Measurements from ENCODE around the gene TMEM47. TPM values are rescaled to one million over a fixed set of nuclear protein-coding genes. Genes with fewer than 3 reads are reported as not detected.

The TMEM47 gene
- total RNA-seq, 3 donors from 2014 or later = 36.8 to 47.9 (median 37.0) TPM

DNA sequence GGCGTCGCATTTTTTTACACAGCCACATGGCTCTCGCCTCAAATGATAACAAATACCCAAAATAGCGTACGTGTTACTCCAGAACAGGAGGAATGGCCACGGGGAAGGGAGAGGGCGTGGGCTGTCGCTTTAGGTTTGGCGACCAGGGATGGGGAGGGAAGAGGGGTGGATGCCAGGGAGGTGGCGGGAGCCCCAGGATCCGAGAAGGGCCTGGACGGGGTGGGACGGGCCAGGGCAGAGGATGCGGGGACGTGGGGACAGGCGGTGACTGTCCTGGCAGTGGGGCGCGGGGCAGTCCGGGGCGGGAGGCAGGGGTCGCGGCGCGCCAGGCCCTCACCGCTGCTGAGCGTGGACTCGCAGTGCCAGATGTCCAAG is 631 bp downstream of the TMEM47 start:
- H3K27ac ChIP-seq = peak overlapping the region; percentile 84 to 90
- H3K36me3 ChIP-seq = no peaks in the 10 kb centered on the region
- no peaks in the 10 kb centered on the region for H3K9me3 ChIP-seq
- TF ChIP-seq POLR2A (IDR thresholded peaks at IDR 0.05) (no peak), POLR2AphosphoS5 (IDR thresholded peaks at IDR 0.05) (no peak)
- TF ChIP-seq, protein P1, sequence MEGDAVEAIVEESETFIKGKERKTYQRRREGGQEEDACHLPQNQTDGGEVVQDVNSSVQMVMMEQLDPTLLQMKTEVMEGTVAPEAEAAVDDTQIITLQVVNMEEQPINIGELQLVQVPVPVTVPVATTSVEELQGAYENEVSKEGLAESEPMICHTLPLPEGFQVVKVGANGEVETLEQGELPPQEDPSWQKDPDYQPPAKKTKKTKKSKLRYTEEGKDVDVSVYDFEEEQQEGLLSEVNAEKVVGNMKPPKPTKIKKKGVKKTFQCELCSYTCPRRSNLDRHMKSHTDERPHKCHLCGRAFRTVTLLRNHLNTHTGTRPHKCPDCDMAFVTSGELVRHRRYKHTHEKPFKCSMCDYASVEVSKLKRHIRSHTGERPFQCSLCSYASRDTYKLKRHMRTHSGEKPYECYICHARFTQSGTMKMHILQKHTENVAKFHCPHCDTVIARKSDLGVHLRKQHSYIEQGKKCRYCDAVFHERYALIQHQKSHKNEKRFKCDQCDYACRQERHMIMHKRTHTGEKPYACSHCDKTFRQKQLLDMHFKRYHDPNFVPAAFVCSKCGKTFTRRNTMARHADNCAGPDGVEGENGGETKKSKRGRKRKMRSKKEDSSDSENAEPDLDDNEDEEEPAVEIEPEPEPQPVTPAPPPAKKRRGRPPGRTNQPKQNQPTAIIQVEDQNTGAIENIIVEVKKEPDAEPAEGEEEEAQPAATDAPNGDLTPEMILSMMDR (IDR thresholded peaks at IDR 0.05) = no peak
- no peak for DNase-seq (ENCODE audit: low spot score in 2 of 2)
- intact Hi-C loops (cut with DNase I; ENCODE audit: low total_unique reads) = no loop called here
- H3K27me3 ChIP-seq = peaks cover 0 to 24% of the 10 kb centered on the region in 2 donors
- H3K4me3 ChIP-seq = peak overlapping the region; percentile 57 to 80 (median 67)
- no peaks in the 10 kb centered on the region for H3K4me1 ChIP-seq

DNA sequence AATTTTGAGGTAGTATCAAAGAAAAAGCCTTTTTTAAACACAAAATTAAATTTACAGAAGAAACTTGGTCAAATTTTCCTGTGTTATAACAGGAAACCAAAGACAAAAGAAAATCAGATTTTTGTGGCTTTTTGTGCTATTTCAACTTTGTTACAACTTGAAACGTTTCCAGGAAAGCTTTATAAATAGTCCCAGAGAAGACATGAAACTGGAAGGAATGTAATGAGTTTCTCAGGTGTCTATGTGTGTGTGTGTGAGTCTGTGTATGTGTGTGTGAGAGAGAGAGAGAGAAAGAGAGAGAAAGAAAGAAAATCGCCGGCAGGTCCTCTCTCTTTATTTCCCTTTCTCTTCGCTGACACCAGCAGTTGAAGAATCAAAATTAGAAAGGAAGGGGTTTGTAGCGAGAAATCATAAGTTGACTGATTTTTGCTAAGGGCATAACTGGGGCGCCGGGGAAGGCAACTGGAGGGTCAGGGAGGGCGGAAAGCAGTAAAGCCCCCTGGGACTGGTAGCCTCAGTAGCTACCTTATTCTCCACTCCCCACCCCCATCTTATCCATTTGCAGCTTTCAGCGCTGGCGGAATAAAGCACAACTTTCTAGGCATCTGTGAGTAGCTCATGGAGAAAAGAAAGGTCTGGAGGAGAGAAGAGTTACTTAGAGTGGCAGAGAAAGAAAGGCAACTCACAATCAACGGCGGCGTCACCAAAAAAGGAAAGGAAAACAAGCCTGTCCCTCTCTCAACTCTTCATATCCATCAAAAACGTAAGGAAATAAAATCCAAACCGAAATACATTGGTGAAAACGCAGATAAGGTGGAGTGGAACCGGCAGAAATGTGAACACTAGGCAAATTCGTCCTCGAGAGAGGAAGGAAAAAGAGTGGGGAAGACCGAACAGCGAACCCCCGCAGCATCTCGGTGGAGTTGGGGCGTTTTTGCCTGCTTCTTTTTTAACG is 1.3 kb downstream of the TMEM47 start:
- peak overlapping the region; percentile 57 to 80 (median 67) for H3K4me3 ChIP-seq
- no peaks in the 10 kb centered on the region for H3K9me3 ChIP-seq
- H3K36me3 ChIP-seq = no peaks in the 10 kb centered on the region
- TF ChIP-seq, protein P1 (IDR thresholded peaks at IDR 0.05) = no peak
- TF ChIP-seq POLR2AphosphoS5 (IDR thresholded peaks at IDR 0.05) (peak in 1 of 3 donors; percentile 27), POLR2A (IDR thresholded peaks at IDR 0.05) (no peak)
- intact Hi-C loops (cut with DNase I; ENCODE audit: low total_unique reads) = no loop called here
- H3K4me1 ChIP-seq = no peaks in the 10 kb centered on the region
- H3K27ac ChIP-seq = peak overlapping the region; percentile 84 to 90
- DNase-seq (ENCODE audit: low spot score in 2 of 2) = no peak
- peaks cover 0 to 22% of the 10 kb centered on the region in 2 donors for H3K27me3 ChIP-seq

DNA sequence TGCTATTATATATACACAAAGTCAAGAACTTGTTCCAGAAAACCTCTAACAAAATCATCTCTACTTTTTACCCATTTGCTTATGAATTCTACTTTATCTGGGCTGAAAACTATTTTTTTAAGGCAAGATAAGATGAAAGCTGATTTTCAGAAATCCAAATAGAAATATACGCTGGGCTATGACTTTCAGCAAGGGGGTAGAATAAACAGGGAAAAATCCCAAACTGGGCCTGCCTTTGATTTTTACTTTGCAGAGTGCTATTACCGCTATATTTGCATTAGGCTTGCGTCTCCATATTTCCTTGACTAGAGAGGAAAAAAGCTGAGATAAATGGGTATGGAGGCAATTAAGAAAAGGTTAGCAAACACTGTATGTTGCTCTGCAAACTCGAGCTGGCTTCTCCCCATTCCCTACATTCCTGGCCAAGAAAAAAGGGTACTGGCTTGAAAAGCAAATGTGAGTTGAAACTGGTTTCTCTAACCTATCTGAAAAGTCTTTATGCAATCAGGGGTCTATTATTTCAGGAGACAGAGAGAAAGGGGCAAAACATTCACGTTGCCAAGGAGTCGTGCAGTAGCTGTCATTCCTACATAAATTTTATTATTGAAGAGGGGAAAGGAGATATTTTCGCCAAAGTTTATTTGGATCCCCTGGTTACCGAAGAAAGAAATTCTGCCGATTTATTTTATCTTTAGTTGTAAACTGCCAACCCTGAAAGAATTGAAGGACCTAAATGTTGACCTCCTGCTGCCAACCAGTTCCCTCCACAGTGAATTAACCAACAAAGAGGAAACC is 2.2 kb downstream of the TMEM47 start:
- Histone ChIP-seq H3K27ac (peak overlapping the region; percentile 53 to 84), H3K27me3 (peaks cover 0 to 14% of the 10 kb centered on the region in 2 donors), H3K4me1 (no peaks in the 10 kb centered on the region), H3K4me3 (peak overlapping the region; percentile 57 to 80 (median 67)), H3K36me3 (no peaks in the 10 kb centered on the region), H3K9me3 (no peaks in the 10 kb centered on the region)
- no peak for DNase-seq (ENCODE audit: low spot score in 2 of 2)
- TF ChIP-seq, protein P1 (IDR thresholded peaks at IDR 0.05) = no peak
- no peak for TF ChIP-seq POLR2AphosphoS5 (IDR thresholded peaks at IDR 0.05)
- TF ChIP-seq POLR2A (IDR thresholded peaks at IDR 0.05) = no peak
- intact Hi-C loops (cut with DNase I; ENCODE audit: low total_unique reads) = no loop called here

DNA sequence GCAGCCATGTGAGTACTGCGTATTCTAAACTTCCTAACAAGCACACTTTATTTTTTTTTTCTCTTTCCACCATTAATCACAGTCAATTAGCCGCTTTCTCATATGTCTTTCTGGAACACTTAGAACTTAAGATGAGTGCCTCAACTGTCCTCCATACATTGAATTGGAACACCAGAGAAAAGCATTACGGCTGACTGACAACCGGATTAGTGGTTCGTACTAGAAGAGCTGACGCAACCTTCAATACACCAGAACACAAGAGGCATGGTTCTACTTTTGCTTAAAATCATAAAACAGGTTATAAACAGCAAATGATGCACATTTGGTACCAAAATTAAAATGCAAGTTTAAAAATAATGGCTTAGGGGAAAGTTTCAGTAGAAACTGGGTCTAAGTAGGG is 3.3 kb downstream of the TMEM47 start:
- peak overlapping the region; percentile 57 to 80 (median 67) for H3K4me3 ChIP-seq
- H3K27me3 ChIP-seq = peaks cover 0 to 14% of the 10 kb centered on the region in 2 donors
- TF ChIP-seq POLR2AphosphoS5 (IDR thresholded peaks at IDR 0.05) (no peak), POLR2A (IDR thresholded peaks at IDR 0.05) (no peak)
- TF ChIP-seq, protein P1 (IDR thresholded peaks at IDR 0.05) = no peak
- no peaks in the 10 kb centered on the region for H3K4me1 ChIP-seq
- no peaks in the 10 kb centered on the region for H3K36me3 ChIP-seq
- H3K9me3 ChIP-seq = no peaks in the 10 kb centered on the region
- no peak for DNase-seq (ENCODE audit: low spot score in 2 of 2)
- intact Hi-C loops (cut with DNase I; ENCODE audit: low total_unique reads) = no loop called here
- peak overlapping the region; percentile 53 to 84 for H3K27ac ChIP-seq
